Kidney epithelial cell (primary cell): Measurements from ENCODE around the gene NRM. TPM values are rescaled to one million over a fixed set of nuclear protein-coding genes. Genes with fewer than 3 reads are reported as not detected.

Source experiments
- DNase-seq: peaks from one replicate; pipeline ENCODE4 v3.0.0-alpha.2; 2010; ENCODE audit warnings: low read depth
- H3K27me3 ChIP-seq: 2 replicates; pipeline ENCODE4 v1.6.0; 2011; ENCODE audit warnings: low read length; ENCODE audit not compliant: control insufficient read depth, insufficient read depth
- H3K36me3 ChIP-seq: 2 replicates; pipeline ENCODE4 v1.5.1; 2011; ENCODE audit warnings: low read length; ENCODE audit not compliant: control insufficient read depth, insufficient read depth
- H3K4me3 ChIP-seq: 2 replicates; pipeline ENCODE4 v1.5.1; 2011; ENCODE audit warnings: low read depth, mild to moderate bottlenecking, control low read depth, low read length
- CTCF ChIP-seq: IDR thresholded peaks from 2 replicates; pipeline ENCODE4 v1.5.1; 2011; ENCODE audit warnings: mild to moderate bottlenecking, moderate library complexity, low read length, control low read depth, inconsistent platforms; ENCODE audit not compliant: insufficient read depth, poor library complexity, severe bottlenecking
- total RNA-seq: library from RNA; depleted of rRNA; stranded (reverse); fragments of >200 nt; gene quantifications from 2 replicates; pipeline ENCODE4 v1.2.3, GENCODE V29; 2015

NRM gene
- 8.9 and 10.4 TPM in 2 replicates for total RNA-seq

GRCh38 chr6:30690403-30691207 lies at the start of gene NRM:
TSS of gene NRM (minus strand) at chr6:30690984. CDS start at chr6:30690974, 10 bp downstream.
- Histone ChIP-seq H3K27me3 (no peaks in the 10 kb centered on the region), H3K4me3 (peak within 1 kb of the TSS; percentile 85), H3K36me3 (no peaks in the 10 kb centered on the region)
- TF ChIP-seq CTCF = no peak
- no peak for DNase-seq

- TF ChIP-seq CTCF = no peak
- no peak for DNase-seq
- no peak overlapping the region for H3K4me3 ChIP-seq
- H3K27me3 ChIP-seq = no peaks in the 10 kb centered on the region
- peaks cover 1% of the 10 kb centered on the region for H3K36me3 ChIP-seq
These were observed 49.7 kb upstream of the NRM start for GRCh38 chr6:30740540-30740870.

- Histone ChIP-seq H3K4me3 (no peak overlapping the region), H3K27me3 (no peaks in the 10 kb centered on the region), H3K36me3 (peaks cover 1% of the 10 kb centered on the region)
- no peak for TF ChIP-seq CTCF
- DNase-seq = no peak
These were observed 47.7 kb upstream of the NRM start for GRCh38 chr6:30738532-30738931.

GRCh38 chr6:30735668-30736314 lies 45.0 kb upstream of the NRM start:
- no peak for TF ChIP-seq CTCF
- H3K27me3 ChIP-seq = no peaks in the 10 kb centered on the region
- no peak overlapping the region for H3K4me3 ChIP-seq
- H3K36me3 ChIP-seq = no peaks in the 10 kb centered on the region
- no peak for DNase-seq

- Histone ChIP-seq H3K27me3 (no peaks in the 10 kb centered on the region), H3K36me3 (peaks cover 1% of the 10 kb centered on the region), H3K4me3 (no peak overlapping the region)
- DNase-seq = no peak
- TF ChIP-seq CTCF = no peak
These were observed 41.6 kb upstream of the NRM start for GRCh38 chr6:30732237-30732943.
